Small intestine (tissue), 7 donors: ENCODE results near the gene KLHL8. TPM values are rescaled to one million over a fixed set of nuclear protein-coding genes. Genes with fewer than 3 reads are reported as not detected.

ENCODE experiments used
- DNase-seq, 2 donors: peaks; one replicate each; pipeline versions ENCODE4 v3.0.0 to v3.0.0-alpha.2; 2013
- FAIRE-seq: peaks from 2 replicates; lab custom pipeline; 2012; peaks lifted over from hg19 to GRCh38; lab: Jason Lieb, UNC
- H3K27ac ChIP-seq, 3 donors: one replicate each; pipeline ENCODE4 v1.5.1; 2013; ENCODE audit warnings: low read length in 2 of 3, mild to moderate bottlenecking in 2 of 3, control low read depth in 1 of 3, inconsistent platforms in 1 of 3, low read depth in 1 of 3, moderate library complexity in 1 of 3
- H3K27me3 ChIP-seq, 3 donors: one replicate each; pipeline ENCODE4 v1.6.1; 2013; ENCODE audit warnings: low read length in 3 of 3, inconsistent platforms in 1 of 3; ENCODE audit not compliant: control insufficient read depth in 3 of 3, insufficient read depth in 3 of 3
- H3K36me3 ChIP-seq, 3 donors: one replicate each; pipeline ENCODE4 v1.6.1; 2013; ENCODE audit warnings: low read length in 3 of 3, inconsistent platforms in 1 of 3, low read depth in 1 of 3, mild to moderate bottlenecking in 1 of 3, moderate library complexity in 1 of 3; ENCODE audit not compliant: control insufficient read depth in 3 of 3, insufficient read depth in 2 of 3
- H3K4me1 ChIP-seq, 3 donors: one replicate each; pipeline ENCODE4 v1.6.1; 2013; ENCODE audit warnings: low read length in 2 of 3, inconsistent platforms in 1 of 3, low read depth in 1 of 3, mild to moderate bottlenecking in 1 of 3, moderate library complexity in 1 of 3; ENCODE audit not compliant: control insufficient read depth in 3 of 3, insufficient read depth in 2 of 3
- H3K4me3 ChIP-seq, 3 donors: one replicate each; pipeline ENCODE4 v1.5.1; 2013; ENCODE audit warnings: low read length in 3 of 3, control low read depth in 1 of 3, inconsistent platforms in 1 of 3, low read depth in 1 of 3, mild to moderate bottlenecking in 1 of 3, moderate library complexity in 1 of 3
- H3K9me3 ChIP-seq, 2 donors: one replicate each; pipeline ENCODE4 v1.6.1; 2013; ENCODE audit warnings: low read depth in 1 of 2, low read length in 1 of 2; ENCODE audit not compliant: control insufficient read depth in 2 of 2, insufficient read depth in 1 of 2
- WGBS, 3 donors: extraction: QIAGEN DNeasy Blood & Tissue Kit; methylation state at CpG; one replicate each; pipeline ENCODE4 v1.1.7; 2013; 5-methylcytosine and 5-hydroxymethylcytosine counted together
- polyA plus RNA-seq, 4 donors: library from polyadenylated mRNA; stranded (reverse) in 3 of 4; unstranded in 1 of 4; fragments of 200-250 nt in 3 of 4; fragments of 120-200 nt in 1 of 4; gene quantifications; one replicate each; pipeline versions ENCODE4 v1.2.1 to v1.2.3, GENCODE V29; 2013
- donor health status: healthy with polysubstance abuse.
- donor health status: control.
- donor health status: control.
- donor health status: Bipolar disorder and iron deficiency.
- donor health status: healthy.

The KLHL8 gene
- polyA plus RNA-seq, 4 donors = 5.4 to 19.5 (median 7.1) TPM

- no peaks in the 10 kb centered on the region for H3K9me3 ChIP-seq
- H3K4me1 ChIP-seq = peaks cover 0 to 12% (median 0%) of the 10 kb centered on the region in 3 donors
- DNase-seq (no peak), FAIRE-seq (no peak)
- peaks cover 17 to 32% (median 22%) of the 10 kb centered on the region in 3 donors for H3K36me3 ChIP-seq
- 89 to 93% (median 92%) methylated on average over 4 of the region's 4 CpGs for WGBS, 3 donors
- H3K27me3 ChIP-seq = no peaks in the 10 kb centered on the region
- no peak overlapping the region for H3K27ac ChIP-seq
- no peak overlapping the region for H3K4me3 ChIP-seq
Measured at GRCh38 chr4:87112063-87112462, 108.4 kb downstream of the KLHL8 start.

Other genes with a start within 250 kb of the KLHL8 start
- under 1 TPM; 0.13 to 0.67 (median 0.43) TPM for gene HSD17B13, start 102.3 kb upstream of the KLHL8 start, polyA plus RNA-seq
- gene HSD17B11, start 170.6 kb upstream of the KLHL8 start, polyA plus RNA-seq = 100 to 1,000 TPM; 196 to 420 (median 281) TPM
- 10 to 100 TPM; 62.7 to 89.0 (median 71.3) TPM for gene NUDT9, start 202.0 kb upstream of the KLHL8 start, polyA plus RNA-seq